Lower leg skin (tissue), 3 donors: ENCODE measurements around the gene SLC6A17.

Experiments used
- CTCF ChIP-seq, 3 donors: fragments of 450-650 bp; IDR thresholded peaks; one replicate each; pipeline ENCODE4 v1.5.1; 2016; ENCODE audit warnings: antibody characterized with exemption in 3 of 3, mild to moderate bottlenecking in 3 of 3, moderate library complexity in 2 of 3
- POLR2A ChIP-seq, 2 donors: fragments of 450-650 bp; IDR thresholded peaks; one replicate each; pipeline ENCODE4 v1.6.1; 2016 to 2017; ENCODE audit warnings: antibody characterized with exemption in 2 of 2, mild to moderate bottlenecking in 1 of 2, moderate library complexity in 1 of 2

- no peak for TF ChIP-seq CTCF (IDR thresholded peaks at IDR 0.05)
- TF ChIP-seq POLR2A (IDR thresholded peaks at IDR 0.05), result no peak
Observed at GRCh38 chr1:110186558-110186957, 36.3 kb downstream of the SLC6A17 start.
